ENCODE data around the gene TUBB6. TPM values are rescaled to one million over a fixed set of nuclear protein-coding genes. Genes with fewer than 3 reads are reported as not detected.
A peak's percentile ranks its signal among the peaks of the same experiment; 100 is the strongest.

The TUBB6 gene
- polyA plus RNA-seq, 1 donor from 2014 or later = 3.8 TPM

DNA sequence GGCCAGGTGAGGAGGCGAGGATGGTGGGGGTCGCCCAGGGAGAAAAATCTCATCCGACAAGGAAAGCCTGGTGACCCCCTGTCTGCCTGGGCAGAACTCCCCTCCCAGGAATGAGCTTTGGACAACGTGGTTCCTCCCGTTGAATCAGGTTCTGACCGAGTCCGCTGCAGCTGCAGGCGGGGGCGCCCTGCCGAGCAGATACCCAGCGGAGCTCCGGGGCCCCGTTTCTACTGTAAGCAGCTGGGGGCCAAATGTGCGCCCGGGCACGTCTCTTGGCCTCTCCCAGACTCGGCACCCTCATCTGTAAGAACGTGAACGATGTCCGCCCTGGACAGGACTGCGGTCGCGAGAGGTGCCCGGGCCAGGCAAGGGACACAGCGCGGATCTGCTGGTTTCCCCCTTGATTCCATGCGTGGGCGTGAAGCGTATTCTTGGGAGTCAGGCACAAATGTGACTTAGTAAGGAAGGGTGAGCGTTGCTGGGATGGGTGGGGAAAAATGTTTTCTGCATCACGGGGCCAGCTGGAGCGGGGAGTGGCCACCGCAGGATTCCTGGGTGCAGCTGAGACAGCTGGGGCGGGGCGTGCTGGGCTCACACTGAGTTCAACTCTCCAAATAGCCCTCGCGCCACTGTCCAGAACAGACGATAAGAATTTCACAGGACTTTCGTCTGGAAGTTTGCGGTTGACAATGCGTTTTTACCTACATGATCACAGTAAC is 20.2 kb upstream of the TUBB6 start (continued):
- no peak for TF ChIP-seq RAD21 (conservative IDR thresholded peaks at IDR 0.05)
- no peak for TF ChIP-seq TAF1 (IDR thresholded peaks at IDR 0.05; ENCODE audit: low read depth)

GRCh38 chr18:12288403-12288755 is 19.7 kb upstream of the TUBB6 start:
- H3K4me2 ChIP-seq (ENCODE audit: low read length) = no peak overlapping the region
- no peak overlapping the region for H3K9ac ChIP-seq (ENCODE audit: low read length)
- H3K27ac ChIP-seq (ENCODE audit: low read length) = no peak overlapping the region
- H3K36me3 ChIP-seq (ENCODE audit: insufficient read depth, low read length) = no peaks in the 10 kb centered on the region
- H3K9me3 ChIP-seq (ENCODE audit: low read length) = no peaks in the 10 kb centered on the region
- H3K79me2 ChIP-seq (replicated peaks; ENCODE audit: insufficient read depth, low read length) = no peaks in the 10 kb centered on the region
- H3K4me3 ChIP-seq (ENCODE audit: low read length) = peak overlapping the region; percentile 61
- peaks cover 38% of the 10 kb centered on the region for H3K27me3 ChIP-seq (ENCODE audit: insufficient read depth, low read depth, low read length)
- H3F3A ChIP-seq (ENCODE audit: insufficient read depth, low read length, poor library complexity, severe bottlenecking) = no peaks in the 10 kb centered on the region
- H2AFZ ChIP-seq (ENCODE audit: low read depth, low read length) = no peak overlapping the region
- no peaks in the 10 kb centered on the region for H3K9me2 ChIP-seq (ENCODE audit: insufficient read depth, low read length)
- TF ChIP-seq MXI1 (conservative IDR thresholded peaks at IDR 0.05; ENCODE audit: poor library complexity, severe bottlenecking) (no peak), TAF1 (IDR thresholded peaks at IDR 0.05; ENCODE audit: low read depth) (no peak), POLR2AphosphoS5 (IDR thresholded peaks at IDR 0.05) (no peak), RAD21 (conservative IDR thresholded peaks at IDR 0.05) (no peak), SMC3 (conservative IDR thresholded peaks at IDR 0.05; ENCODE audit: poor library complexity) (no peak), CTCF (IDR thresholded peaks at IDR 0.05; ENCODE audit: poor library complexity, severe bottlenecking) (no peak), EZH2 (IDR thresholded peaks at IDR 0.05; ENCODE audit: borderline replicate concordance, insufficient read depth, low read length, poor library complexity, severe bottlenecking) (no peak), EP300 (conservative IDR thresholded peaks at IDR 0.05; ENCODE audit: poor library complexity, severe bottlenecking) (no peak)
- TF ChIP-seq, protein P1, sequence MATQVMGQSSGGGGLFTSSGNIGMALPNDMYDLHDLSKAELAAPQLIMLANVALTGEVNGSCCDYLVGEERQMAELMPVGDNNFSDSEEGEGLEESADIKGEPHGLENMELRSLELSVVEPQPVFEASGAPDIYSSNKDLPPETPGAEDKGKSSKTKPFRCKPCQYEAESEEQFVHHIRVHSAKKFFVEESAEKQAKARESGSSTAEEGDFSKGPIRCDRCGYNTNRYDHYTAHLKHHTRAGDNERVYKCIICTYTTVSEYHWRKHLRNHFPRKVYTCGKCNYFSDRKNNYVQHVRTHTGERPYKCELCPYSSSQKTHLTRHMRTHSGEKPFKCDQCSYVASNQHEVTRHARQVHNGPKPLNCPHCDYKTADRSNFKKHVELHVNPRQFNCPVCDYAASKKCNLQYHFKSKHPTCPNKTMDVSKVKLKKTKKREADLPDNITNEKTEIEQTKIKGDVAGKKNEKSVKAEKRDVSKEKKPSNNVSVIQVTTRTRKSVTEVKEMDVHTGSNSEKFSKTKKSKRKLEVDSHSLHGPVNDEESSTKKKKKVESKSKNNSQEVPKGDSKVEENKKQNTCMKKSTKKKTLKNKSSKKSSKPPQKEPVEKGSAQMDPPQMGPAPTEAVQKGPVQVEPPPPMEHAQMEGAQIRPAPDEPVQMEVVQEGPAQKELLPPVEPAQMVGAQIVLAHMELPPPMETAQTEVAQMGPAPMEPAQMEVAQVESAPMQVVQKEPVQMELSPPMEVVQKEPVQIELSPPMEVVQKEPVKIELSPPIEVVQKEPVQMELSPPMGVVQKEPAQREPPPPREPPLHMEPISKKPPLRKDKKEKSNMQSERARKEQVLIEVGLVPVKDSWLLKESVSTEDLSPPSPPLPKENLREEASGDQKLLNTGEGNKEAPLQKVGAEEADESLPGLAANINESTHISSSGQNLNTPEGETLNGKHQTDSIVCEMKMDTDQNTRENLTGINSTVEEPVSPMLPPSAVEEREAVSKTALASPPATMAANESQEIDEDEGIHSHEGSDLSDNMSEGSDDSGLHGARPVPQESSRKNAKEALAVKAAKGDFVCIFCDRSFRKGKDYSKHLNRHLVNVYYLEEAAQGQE (IDR thresholded peaks at IDR 0.05; ENCODE audit: borderline replicate concordance) = no peak
- H4K20me1 ChIP-seq (ENCODE audit: insufficient read depth) = no peaks in the 10 kb centered on the region

DNA sequence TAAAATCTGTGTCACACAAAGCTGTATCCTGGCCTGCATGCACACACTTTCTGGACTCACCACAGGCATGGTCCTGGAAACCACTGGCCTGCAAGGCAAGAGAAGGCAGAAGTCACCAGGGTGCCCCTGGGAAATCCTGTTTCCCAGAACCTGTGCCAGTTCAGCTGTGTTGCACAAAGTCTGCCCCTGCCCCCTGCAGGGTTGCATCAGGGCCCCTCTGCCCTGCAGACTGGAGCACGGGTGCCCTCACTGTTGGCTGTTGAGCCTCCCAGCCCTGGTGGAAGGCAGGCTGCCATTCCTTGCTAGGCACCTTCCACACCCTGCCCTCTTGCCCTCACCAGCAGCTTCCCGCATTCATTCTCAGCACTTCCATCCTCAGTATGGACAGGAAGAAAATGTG is 18.0 kb upstream of the TUBB6 start:
- Histone ChIP-seq H3K9ac (ENCODE audit: low read length) (no peak overlapping the region), H3K9me2 (ENCODE audit: insufficient read depth, low read length) (no peaks in the 10 kb centered on the region), H3K9me3 (ENCODE audit: low read length) (no peaks in the 10 kb centered on the region), H3K79me2 (replicated peaks; ENCODE audit: insufficient read depth, low read length) (no peaks in the 10 kb centered on the region), H3K4me2 (ENCODE audit: low read length) (no peak overlapping the region), H4K20me1 (ENCODE audit: insufficient read depth) (no peaks in the 10 kb centered on the region), H3K4me3 (ENCODE audit: low read length) (no peak overlapping the region), H3F3A (ENCODE audit: insufficient read depth, low read length, poor library complexity, severe bottlenecking) (no peaks in the 10 kb centered on the region), H2AFZ (ENCODE audit: low read depth, low read length) (no peak overlapping the region), H3K36me3 (ENCODE audit: insufficient read depth, low read length) (no peaks in the 10 kb centered on the region), H3K27ac (ENCODE audit: low read length) (no peak overlapping the region), H3K27me3 (ENCODE audit: insufficient read depth, low read depth, low read length) (peaks cover 38% of the 10 kb centered on the region)
- TF ChIP-seq POLR2AphosphoS5 (IDR thresholded peaks at IDR 0.05) = no peak
- TF ChIP-seq SMC3 (conservative IDR thresholded peaks at IDR 0.05; ENCODE audit: poor library complexity) = no peak
- TF ChIP-seq, protein P1 (IDR thresholded peaks at IDR 0.05; ENCODE audit: borderline replicate concordance) = no peak
- no peak for TF ChIP-seq RAD21 (conservative IDR thresholded peaks at IDR 0.05)

Data from neural cell (in vitro differentiated cells).